ENCODE results near the gene TRA2B.

TRA2B gene

DNA sequence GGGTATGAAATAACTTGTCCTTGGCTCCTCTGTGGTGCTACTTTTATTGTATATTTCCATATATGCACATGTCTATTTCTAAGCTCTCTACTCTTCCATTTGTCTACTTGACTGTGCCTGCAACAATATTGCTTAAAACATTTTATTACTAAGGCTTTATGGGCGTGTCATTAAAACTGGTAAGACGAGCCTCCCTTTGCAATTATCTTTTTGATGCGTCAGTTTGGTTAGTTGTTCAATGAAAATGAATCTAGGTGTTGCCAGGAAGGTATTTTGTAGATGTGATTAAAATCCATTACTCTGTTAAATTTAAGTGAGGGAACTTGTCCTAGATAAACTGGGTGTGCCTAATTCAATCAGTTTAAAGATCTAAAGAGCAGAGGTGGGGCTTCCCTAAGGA lies 12.9 kb upstream of the TRA2B start:
- no peak for DNase-seq (ENCODE audit: low read depth)

GRCh38 chr3:185949515-185949914 lies 11.7 kb upstream of the TRA2B start:
- no peak for DNase-seq (ENCODE audit: low read depth)

GRCh38 chr3:185948292-185948691 lies 10.5 kb upstream of the TRA2B start:
- DNase-seq (ENCODE audit: low read depth): no peak

DNA sequence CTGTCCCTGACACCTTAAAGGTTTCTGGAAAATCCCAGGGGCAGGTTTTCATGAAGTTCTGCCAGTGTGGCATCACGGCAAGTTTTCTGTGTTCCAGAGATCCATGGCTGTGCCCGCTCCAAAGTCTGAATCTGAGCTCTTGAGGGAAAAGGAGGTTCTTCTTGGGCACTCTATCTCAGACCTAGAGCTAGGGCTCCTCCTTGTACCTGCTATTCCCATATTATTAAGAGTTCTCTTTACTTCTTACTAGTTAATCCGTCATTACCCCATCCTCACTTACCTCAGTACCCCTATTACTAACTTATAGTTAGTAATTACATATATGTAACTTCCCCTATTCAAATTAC lies 5.9 kb upstream of the TRA2B start:
- no peak for DNase-seq (ENCODE audit: low read depth)

DNA sequence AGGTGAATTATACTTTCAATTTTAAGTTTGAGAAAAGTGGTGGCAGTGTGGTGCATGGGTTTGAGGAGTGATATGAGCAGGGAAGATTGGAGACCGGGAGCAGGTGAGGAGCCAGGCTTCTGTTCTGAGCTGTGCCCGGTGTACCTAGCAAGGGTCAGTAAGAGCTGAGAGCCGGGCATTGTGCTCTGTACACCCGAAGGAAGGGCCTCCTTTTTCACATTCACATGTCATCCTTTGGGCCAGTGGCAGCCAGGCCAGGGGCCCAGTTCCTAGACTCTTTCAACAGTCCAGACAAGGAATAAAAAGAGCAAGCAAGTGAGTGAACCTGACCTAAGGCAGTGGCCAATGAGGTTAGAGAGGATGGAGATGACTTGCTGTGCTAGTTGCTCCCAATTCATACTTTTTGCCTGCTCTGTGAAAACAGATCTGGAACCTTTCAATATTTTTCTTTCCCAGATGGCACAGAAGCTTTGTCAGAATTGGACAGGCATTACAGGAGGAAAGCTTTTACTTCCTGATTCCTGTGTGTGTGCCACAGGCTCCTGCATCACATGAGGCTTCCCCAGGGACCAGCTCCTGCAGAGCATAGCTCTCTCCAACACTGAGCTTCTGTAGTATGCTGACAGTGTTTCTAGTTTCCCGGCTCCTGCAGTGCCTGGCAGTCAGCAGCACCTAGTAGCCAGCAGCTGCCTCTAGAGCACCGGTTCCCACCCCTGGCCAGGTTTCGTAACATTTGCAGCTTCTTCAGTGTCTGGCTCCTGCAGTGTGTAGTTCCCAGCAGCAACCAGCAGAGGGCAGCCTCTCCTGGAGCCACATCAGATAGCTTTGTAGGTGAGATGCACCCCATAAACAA lies 5.3 kb upstream of the TRA2B start:
- peak; percentile 78 for DNase-seq (ENCODE audit: low read depth)

DNA sequence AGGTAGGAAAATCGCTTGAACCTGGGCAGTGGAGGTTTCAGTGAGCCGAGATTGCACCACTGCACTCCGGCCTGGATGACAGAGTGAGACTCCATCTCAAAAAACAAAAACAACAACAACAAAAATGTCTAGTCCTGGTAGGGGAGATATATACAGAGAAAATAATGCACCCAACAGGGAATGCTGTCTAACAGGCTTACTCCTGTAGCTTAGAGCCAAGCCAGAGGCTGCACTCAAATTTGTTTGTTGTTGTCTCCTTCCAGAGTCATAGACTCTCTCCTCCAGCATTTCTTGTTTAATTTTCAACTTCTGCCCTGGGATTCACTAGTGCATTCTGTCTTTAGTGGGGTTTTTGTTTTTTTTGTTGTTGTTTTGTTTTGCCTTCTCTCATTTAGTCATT lies 4.6 kb upstream of the TRA2B start:
- DNase-seq (ENCODE audit: low read depth): no peak

DNA sequence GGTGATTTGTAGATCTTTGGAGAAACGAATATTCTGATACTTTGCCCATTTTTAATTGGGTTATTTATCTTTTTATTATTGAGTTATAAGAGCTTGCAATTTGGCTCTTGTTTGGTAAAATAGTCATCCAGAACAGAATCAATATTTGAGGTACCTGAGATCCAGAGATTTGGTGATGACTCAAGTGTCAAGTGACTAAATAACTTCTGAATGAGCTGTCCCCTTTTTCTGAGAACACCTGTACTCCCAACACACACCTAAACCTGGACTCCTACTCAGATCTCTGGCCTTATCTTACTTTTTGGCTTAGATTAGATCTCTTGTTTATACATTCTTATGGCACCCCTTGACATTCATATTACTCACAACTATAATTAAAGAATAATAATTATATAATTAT lies 3.1 kb upstream of the TRA2B start:
- no peak for DNase-seq (ENCODE audit: low read depth)

GRCh38 chr3:185939721-185940120 lies 1.9 kb upstream of the TRA2B start:
- DNase-seq (ENCODE audit: low read depth): no peak

DNA sequence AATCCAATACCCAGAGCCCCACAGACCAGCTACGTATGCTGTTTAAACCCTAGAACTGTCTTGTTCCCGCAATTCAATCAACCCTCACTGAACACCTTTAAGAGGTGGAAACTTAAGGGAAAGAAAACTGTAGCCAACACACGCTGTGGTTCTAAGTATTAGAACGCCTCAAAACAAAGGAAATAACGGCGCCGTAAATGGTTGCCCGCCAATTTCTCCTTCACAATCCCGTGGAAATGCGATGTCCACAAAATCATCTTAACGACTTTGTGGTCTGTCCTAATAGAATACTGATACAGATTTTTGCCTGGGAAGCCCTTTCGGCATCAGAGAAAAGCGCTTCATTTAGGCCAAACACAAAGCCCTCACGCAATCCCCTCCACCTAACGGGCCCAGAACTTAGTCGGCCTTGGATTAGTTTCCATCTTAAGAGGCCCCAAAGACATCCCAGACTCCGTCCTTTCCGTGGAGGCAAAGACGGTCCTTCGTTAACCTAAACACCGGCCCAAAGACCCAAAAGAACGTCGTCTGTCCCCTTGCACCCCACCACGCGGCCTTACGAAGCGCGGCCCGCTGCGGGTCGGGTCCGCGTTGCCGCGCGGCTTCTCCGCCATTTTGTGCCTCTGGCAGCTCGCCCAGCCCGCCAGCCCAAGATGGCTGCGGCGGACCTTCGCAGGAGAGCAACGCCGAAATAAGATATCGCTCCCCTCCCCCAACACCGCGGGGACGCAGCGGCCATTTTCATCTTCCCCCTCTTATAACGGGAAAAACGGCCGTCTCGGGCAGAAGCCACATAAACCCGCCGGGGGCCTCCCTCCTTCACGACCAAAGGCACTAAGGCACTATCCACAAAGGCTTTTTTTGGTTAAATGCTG lies 763 bp downstream of the TRA2B start:
- DNase-seq (ENCODE audit: low read depth): peak; percentile 80

- no peak for DNase-seq (ENCODE audit: low read depth)
Observed at GRCh38 chr3:185936273-185936629, 1.6 kb downstream of the TRA2B start.

DNA sequence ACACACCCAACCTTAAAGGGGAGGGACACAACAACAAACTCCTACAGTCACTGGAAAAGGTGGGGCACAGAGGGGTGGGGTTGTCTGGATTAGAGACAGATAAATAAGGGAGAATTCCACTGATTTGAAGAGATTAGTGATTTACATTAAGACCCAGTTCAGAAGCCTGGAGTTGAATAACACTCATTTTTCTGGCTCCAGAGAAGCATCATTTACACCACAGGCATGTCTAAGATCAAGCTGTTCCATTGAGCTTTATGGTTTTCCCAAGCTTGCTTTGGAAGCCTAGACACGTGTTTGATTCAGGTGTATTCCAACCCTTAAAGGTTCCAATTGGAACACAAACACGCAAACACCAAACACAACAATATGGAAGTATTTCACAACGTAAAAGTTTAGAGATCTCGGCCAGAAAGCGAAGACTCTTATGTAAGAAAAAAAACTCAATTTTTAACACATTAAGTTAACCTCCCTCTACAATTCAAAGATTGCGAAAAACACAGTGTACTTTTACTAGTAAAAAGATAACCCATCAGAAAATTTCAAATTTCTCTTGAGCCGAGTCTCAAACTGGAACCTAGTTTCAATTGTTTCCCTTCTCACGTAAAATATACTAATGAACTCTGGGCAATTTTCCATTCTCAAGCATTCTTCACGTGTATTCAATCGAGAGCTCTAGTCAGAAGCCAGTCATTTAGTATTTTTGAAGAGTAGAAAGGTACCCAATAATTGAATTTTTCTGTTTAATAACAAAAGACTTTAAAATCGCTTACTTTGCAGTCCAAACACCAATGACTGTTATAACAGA lies 2.1 kb downstream of the TRA2B start:
- no peak for DNase-seq (ENCODE audit: low read depth)

DNA sequence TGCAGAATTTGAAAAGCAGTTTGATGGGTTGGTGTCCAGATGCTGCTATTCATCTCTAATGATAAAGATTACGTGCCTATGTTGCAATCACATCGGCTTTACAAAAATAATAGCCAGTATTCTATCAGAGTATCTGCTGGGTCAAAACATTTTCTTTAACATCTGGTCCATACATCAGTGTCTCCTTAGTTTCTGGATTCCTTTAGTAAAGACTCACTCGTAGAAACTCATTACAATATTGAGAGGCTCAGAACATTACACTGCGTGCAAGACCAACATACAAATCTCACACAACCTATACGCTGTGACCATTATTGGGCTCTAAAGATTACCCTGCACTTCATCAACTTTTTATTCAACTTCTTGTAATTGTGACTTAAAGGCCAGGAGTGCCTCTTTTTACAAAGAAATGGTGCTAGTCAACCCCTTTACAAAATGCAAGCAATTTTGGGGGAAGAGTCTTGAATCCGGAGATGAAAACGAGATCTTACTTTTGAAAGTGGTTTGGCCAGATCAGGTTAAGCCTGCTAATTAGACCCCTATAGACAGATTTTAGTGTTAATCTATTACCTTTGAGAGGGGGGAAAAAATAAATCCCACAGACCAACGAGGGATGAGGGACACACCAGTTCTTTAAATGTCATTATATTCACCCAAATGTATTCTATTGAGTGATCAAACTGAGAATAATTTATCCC lies 2.9 kb downstream of the TRA2B start:
- no peak for DNase-seq (ENCODE audit: low read depth)

DNA sequence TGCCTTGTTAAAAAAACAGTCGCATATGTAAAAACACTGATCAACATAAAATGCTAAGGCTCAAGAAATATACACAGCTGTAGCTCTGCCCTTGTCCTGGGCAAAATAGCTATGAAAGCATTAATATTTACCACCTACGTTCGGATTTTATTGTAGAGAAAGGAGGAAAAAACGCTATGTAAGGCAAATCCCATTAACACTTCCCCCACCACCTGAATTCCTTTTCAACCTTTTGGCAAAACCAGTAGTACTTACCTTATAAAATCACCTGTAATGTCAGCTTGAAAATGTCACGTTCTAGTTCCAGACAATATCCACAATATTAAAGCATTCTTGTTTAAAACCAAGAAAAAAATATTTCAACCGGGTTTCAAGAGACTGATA lies 3.6 kb downstream of the TRA2B start:
- DNase-seq (ENCODE audit: low read depth): no peak

- DNase-seq (ENCODE audit: low read depth): no peak
Observed at GRCh38 chr3:185933374-185934173, 4.2 kb downstream of the TRA2B start.

DNA sequence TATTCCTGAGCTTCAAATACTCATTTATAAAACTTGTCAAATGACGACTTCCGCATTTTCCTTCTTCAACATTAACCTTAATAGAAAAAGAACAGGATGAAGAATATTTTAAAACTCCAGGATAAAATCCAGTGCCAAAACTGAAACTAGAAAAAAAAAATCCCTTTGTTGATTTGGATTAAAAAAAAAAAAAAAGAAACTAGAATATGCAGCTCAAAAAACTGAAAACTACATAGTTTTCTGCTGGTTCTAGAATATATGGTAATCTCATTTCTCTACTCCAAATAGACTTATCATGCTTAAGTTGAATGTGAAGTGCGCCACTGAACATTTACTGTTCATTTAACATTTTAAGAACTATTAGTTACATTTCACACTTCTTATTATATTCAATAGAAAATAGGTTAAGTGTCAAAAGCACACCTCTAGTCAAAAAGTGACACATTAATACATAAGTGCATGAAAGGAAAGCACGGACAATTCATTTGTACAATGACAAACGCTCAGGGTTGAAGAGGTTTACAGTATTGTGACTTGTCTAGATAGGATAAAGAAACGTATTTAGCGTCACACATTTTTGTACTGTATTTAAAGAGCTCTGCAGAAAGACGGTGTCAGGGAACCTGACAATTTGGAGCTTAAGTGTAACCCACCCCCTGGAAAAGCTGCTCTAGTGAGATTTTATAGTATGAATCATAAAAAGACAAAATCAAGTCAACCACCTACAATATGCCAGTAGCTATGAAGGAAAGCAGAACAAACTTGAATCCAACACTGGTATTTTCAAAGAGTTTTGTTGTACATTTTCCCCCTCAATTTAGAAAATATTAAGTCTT lies 5.8 kb downstream of the TRA2B start:
- no peak for DNase-seq (ENCODE audit: low read depth)

- DNase-seq (ENCODE audit: low read depth): no peak
Observed at GRCh38 chr3:185930393-185931107, 7.3 kb downstream of the TRA2B start.

DNA sequence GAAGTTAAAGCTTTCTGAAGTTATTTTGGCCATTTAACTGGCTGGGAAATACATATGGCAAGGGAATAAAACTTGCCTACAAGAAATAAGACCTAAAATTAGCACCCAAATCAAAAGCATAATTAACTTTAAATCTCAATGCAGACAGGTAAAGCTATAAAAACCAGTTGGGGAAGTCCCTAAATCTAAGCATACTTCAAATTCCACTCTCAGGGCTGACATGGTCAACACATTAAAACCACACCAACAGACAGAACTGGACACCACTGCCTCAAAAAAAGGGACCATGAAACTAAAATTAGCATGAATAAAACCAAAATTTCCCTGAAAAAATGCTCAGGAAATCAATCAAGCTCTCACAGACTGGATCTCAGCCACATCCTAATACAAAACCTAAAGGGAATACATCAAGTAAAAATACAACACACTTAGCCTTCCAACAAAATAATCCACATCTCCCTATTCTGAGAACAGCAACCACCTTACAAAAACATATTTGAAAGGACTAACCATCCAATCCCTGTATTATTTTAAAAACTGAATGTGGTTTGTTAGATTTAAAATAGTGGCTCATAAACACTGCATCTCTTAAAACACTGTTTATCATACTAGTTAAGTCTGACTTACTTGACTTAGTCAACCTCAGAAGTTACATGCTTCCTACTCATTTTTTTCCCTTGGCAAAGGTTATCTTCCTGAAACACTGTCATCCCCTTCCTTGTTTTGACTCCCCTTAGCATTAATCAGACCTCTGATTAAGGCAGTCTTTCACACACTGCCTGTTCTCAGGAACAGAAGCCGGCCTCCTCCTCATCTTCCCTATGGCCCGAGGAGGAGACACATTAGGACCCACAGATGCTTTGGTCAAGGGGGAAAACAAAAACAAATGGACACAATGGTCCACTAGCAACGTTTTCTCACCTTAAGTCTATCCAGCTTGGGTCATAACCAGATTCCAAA lies 8.3 kb downstream of the TRA2B start:
- DNase-seq (ENCODE audit: low read depth): no peak

DNA sequence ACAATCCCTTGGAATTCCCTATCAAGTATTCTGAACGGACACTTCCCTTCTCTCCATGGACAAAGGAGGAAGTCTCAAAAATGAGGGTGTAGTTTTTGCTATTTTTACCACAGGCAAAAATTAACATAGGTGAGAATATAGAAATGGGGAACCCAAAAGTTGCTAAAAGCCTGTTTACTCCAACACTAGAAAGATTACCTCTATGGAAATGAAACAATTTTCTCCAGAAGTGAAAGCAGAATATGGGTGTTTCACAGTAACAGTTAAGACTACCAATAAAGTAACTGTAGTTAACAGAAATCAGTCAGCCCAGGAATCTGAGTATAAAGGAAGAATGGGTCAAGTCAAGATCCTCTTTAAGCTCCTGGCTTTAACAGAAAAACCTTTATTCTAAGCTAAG lies 9.3 kb downstream of the TRA2B start:
- DNase-seq (ENCODE audit: low read depth): no peak
